K562 (cell line): ENCODE data around the gene SRP9. TPM values are rescaled to one million over a fixed set of nuclear protein-coding genes. Genes with fewer than 3 reads are reported as not detected.

Experiments
- BCL6 ChIP-seq: fragments of 250-450 bp; sonication (Bioruptor Pico); IDR thresholded peaks from 2 replicates; pipeline ENCODE4 v1.4.0; 2020
- CBX1 ChIP-seq: sonication (generic); IDR thresholded peaks from 2 replicates; pipeline ENCODE4 v1.6.1; 2016; ENCODE audit warnings: antibody characterized with exemption, low read depth, mild to moderate bottlenecking
- CREB3 ChIP-seq: fragments of 450-650 bp; conservative IDR thresholded peaks from 2 replicates; pipeline ENCODE4 v1.6.1; 2016; ENCODE audit warnings: missing genetic modification characterization, low read depth, mild to moderate bottlenecking, missing compliant biosample characterization, moderate library complexity
- CREM ChIP-seq: IDR thresholded peaks from 2 replicates; pipeline ENCODE4 v1.6.1; 2014; ENCODE audit warnings: antibody characterized with exemption, low read depth
- CSDE1 ChIP-seq, 2 experiments: fragments of 450-650 bp; IDR thresholded peaks; 2 replicates each; pipeline ENCODE4 v1.6.1; 2016; ENCODE audit warnings: mild to moderate bottlenecking in 1 of 2
- E2F8 ChIP-seq: fragments of 450-650 bp; IDR thresholded peaks from 2 replicates; pipeline ENCODE4 v1.7.1; 2018; ENCODE audit warnings: mild to moderate bottlenecking, low read depth; ENCODE audit not compliant: partially characterized antibody
- NKRF ChIP-seq: fragments of 450-650 bp; IDR thresholded peaks from 2 replicates; pipeline ENCODE4 v1.6.1; 2016; ENCODE audit warnings: borderline replicate concordance
- PHB2 ChIP-seq: fragments of 450-650 bp; IDR thresholded peaks from 2 replicates; pipeline ENCODE4 v1.6.1; 2017; ENCODE audit warnings: low read depth
- POLR2AphosphoS5 ChIP-seq: IDR thresholded peaks from 2 replicates; pipeline ENCODE4 v1.6.1; 2011; ENCODE audit warnings: mild to moderate bottlenecking, low read depth, low read length, moderate library complexity; ENCODE audit not compliant: control insufficient read depth, insufficient read depth
- PPARD ChIP-seq: fragments of 250-450 bp; sonication (Bioruptor Pico); IDR thresholded peaks from 2 replicates; pipeline ENCODE4 v1.8.0; 2022; ENCODE audit warnings: inconsistent platforms, mild to moderate bottlenecking, moderate library complexity
- RCOR1 ChIP-seq, 2 experiments: IDR thresholded peaks; 2 replicates each; pipeline ENCODE4 v1.6.1; 2012; ENCODE audit warnings: low read depth in 2 of 2, low read length in 2 of 2, borderline replicate concordance in 1 of 2, improper control_type of control experiment in 1 of 2
- SAP30 ChIP-seq: fragments of 200-600 bp; sonication (generic); IDR thresholded peaks from 2 replicates; pipeline ENCODE4 v1.6.1; 2012; ENCODE audit warnings: borderline replicate concordance, low read depth, mild to moderate bottlenecking, moderate library complexity, low read length, control low read depth, inconsistent platforms; ENCODE audit not compliant: insufficient read depth, poor library complexity, severe bottlenecking
- SIX5 ChIP-seq, 2 experiments: IDR thresholded peaks; 2 replicates each; pipeline ENCODE4 v1.6.1; 2011; ENCODE audit warnings: low read length in 2 of 2, borderline replicate concordance in 1 of 2, low read depth in 1 of 2, mild to moderate bottlenecking in 1 of 2, moderate library complexity in 1 of 2; ENCODE audit not compliant: insufficient read depth in 1 of 2
- TARDBP ChIP-seq: fragments of 450-650 bp; IDR thresholded peaks from 2 replicates; pipeline ENCODE4 v1.6.1; 2016
- TCF3 ChIP-seq: sonication (generic); formaldehyde crosslinking; IDR thresholded peaks from 2 replicates; pipeline ENCODE4 v1.4.0; 2020; ENCODE audit warnings: mild to moderate bottlenecking, missing genetic modification reagents
- ZBTB49 ChIP-seq: sonication (generic); formaldehyde crosslinking; IDR thresholded peaks from 2 replicates; pipeline ENCODE4 v1.8.0; 2022; ENCODE audit warnings: missing genetic modification reagents, mild to moderate bottlenecking, borderline replicate concordance
- ZNF217 ChIP-seq: sonication (generic); formaldehyde crosslinking; IDR thresholded peaks from 2 replicates; pipeline ENCODE4 v1.8.0; 2022; ENCODE audit warnings: mild to moderate bottlenecking, missing genetic modification reagents
- ZNF311 ChIP-seq: fragments of 250-450 bp; sonication (Bioruptor Pico); IDR thresholded peaks from 2 replicates; pipeline ENCODE4 v1.4.0; 2020; ENCODE audit warnings: mild to moderate bottlenecking, moderate library complexity
- polyA plus RNA-seq, 8 experiments: library from polyadenylated mRNA; depleted of rRNA in 4 of 8; stranded (reverse) in 5 of 8; unstranded in 3 of 8; fragments of >200 nt; fragmentation: Nextera tagmentation in 2 of 8; fragmentation: Illumina TruSeq in 1 of 8; extraction: Ambion mirVana in 2 of 8; extraction: Trizol in 1 of 8; gene quantifications; 2 replicates each; pipeline versions ENCODE4 v1.2.1 to v1.2.3, GENCODE V29; 2011 to 2014; ENCODE audit warnings: inconsistent platforms in 1 of 8, missing spikeins in 1 of 8
- total RNA-seq, 7 experiments: library from RNA; depleted of rRNA in 6 of 7; stranded (reverse); fragments of >200 nt in 6 of 7; fragmentation: Illumina TruSeq in 2 of 7; extraction: Trizol in 2 of 7; gene quantifications; 2 replicates each; pipeline versions ENCODE4 v1.2.1 to v1.2.3, GENCODE V29; 2011 to 2021; ENCODE audit warnings: low replicate concordance in 1 of 7

The SRP9 gene
- total and polyA plus RNA-seq, 9 of the 15 experiments (the other 6 are each of a cell fraction or from before 2014, with no cell fraction given): 273 to 1,892 (median 668) TPM

- no peak for TF ChIP-seq CREB3 (tag)
- TF ChIP-seq PPARD: no peak
- no peak for TF ChIP-seq CBX1
- TF ChIP-seq TARDBP: 0 out of 2 replicates have a peak, but pooled peaks have one; percentile 58
- no peak for TF ChIP-seq E2F8
- no peak for TF ChIP-seq BCL6 (CRISPR knock-in tag)
- 0 out of 2 replicates have a peak, but pooled peaks have one; percentile 7 for TF ChIP-seq CREM
- TF ChIP-seq SIX5 (IDR thresholded peaks at IDR 0.05; ENCODE audit: borderline replicate concordance in 1 of 2, insufficient read depth in 1 of 2, low read depth in 1 of 2, low read length in 2 of 2): no peak
- TF ChIP-seq ZNF311 (CRISPR knock-in tag): no peak
- TF ChIP-seq RCOR1 (IDR thresholded peaks at IDR 0.05; ENCODE audit: borderline replicate concordance in 1 of 2, low read depth in 2 of 2, low read length in 2 of 2): peak in 1 of 2 experiments; percentile 83; a peak in 2 of 4 replicates
- no peak for TF ChIP-seq SAP30
- TF ChIP-seq CSDE1 (IDR thresholded peaks at IDR 0.05): no peak
- no peak for TF ChIP-seq ZNF217 (CRISPR knock-in tag)
- peak; percentile 52 for TF ChIP-seq TCF3 (CRISPR knock-in tag)
- TF ChIP-seq ZBTB49: no peak
- no peak for TF ChIP-seq NKRF
- 0 out of 2 replicates have a peak, but pooled peaks have one; percentile 28 for TF ChIP-seq POLR2AphosphoS5
- TF ChIP-seq PHB2: no peak
Measured at GRCh38 chr1:225768662-225769426, 8.8 kb upstream of the SRP9 start (continued).
